ENCODE data around the gene SIN3A.
"Not testable (repeated sequence)": the region's sequence is repeated elsewhere in the genome, so short reads cannot be mapped to it uniquely, and the experiment has no call there.

The SIN3A gene

GRCh38 chr15:75356006-75356405, 95.5 kb downstream of the SIN3A start:
- DNase-seq (ENCODE audit: low read depth), result no peak

- no peak for DNase-seq (ENCODE audit: low read depth)
Observed at GRCh38 chr15:75355369-75355768, 96.1 kb downstream of the SIN3A start.

GRCh38 chr15:75354454-75354853, 97.0 kb downstream of the SIN3A start:
- no peak for DNase-seq (ENCODE audit: low read depth)

DNA sequence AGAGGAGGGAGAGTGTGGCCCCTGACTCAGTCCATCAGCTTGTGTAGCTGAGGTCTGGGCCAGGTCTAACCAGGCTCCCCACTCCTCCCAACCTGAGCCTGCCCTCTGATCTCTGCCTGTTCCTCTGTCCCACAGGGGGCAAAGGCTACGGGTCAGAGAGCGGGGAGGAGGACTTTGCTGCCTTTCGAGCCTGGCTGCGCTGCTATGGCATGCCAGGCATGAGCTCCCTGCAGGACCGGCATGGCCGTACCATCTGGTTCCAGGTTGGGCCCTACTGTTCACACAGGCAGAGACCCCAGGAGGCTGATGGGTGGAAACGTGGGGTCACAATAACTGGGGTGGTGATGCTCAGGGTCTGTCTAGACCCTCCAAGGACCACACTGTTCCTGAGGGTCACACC, 97.9 kb downstream of the SIN3A start:
- DNase-seq (ENCODE audit: low read depth), result no peak

DNA sequence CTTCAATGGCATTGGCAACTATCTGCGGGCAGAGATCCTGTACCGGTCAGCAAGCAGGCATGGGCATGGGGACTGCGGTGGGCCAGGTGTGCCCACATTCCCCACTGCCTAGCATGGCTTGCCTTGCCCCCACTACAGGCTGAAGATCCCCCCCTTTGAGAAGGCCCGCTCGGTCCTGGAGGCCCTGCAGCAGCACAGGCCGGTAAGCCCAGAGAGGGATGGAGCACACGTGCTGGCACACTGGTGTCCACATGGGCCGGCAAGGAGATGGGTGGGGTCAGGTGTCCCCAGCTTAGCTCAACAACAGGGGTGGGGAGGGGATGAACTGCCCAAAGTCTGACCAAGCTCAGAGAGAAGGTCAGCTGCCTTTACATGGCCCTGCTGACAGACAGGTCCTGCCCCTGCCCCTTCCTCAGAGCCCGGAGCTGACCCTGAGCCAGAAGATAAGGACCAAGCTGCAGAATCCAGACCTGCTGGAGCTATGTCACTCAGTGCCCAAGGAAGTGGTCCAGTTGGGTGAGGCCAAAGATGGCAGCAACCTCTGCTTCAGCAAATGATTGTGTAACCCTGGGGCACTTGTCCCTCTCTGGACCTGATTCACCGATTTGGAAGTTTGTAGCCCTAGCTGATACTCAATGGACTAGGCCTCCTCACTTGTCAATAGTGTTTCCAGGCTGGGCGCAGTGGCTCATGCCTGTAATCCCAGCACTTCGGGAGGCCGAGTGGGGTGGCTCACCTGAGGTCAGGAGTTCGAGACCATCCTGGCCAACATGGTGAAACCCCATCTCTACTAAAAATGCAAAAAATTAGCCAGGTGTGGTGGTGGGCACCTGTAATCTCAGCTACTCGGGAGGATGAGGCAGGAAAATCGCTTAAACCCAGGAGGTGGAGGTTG, 99.1 kb downstream of the SIN3A start:
- no peak for DNase-seq (ENCODE audit: low read depth)

DNA sequence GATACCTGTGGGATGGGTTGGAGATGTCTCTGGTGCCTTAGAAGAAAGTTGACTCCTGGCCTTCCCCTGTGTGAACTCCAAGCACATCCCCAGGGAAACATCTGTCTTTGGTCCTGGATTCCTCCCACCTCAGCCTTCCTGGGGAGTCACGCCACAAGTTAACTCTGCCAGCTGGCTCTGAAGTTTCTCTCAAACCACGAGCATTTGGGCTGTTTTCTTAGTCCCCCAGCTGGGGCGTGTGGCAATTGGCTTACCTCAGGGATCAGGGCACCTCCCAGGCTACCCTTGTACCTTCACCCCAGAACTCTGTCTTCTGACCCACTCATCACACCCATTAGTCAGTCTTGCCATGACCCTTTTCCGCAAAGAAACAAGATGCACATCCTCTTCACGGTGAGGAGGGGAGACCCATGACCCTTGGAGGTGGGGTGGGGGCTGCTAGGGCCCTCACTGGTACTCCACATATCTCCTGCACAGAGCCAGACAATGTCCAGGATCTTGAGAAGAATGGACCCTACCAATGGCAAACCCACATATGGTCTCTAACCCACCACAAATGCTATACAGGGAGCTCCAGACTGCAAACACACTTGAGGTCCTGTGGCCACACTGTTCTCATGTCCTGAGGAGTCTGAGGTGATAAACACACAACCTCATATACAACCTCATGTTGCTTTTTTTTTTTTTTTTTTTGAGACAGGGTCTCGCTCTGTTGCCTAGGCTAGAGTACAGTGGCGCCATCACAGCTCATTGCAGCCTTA, 100.7 kb downstream of the SIN3A start:
- DNase-seq (ENCODE audit: low read depth), result no peak

GRCh38 chr15:75349851-75350588, 101.5 kb downstream of the SIN3A start:
- DNase-seq (ENCODE audit: low read depth), result peak; percentile 52

GRCh38 chr15:75349351-75349669, 102.2 kb downstream of the SIN3A start:
- DNase-seq (ENCODE audit: low read depth), result not testable (repeated sequence)

- DNase-seq (ENCODE audit: low read depth), result no peak
Observed at GRCh38 chr15:75348562-75349350, 102.7 kb downstream of the SIN3A start.

- no peak for DNase-seq (ENCODE audit: low read depth)
Observed at GRCh38 chr15:75348034-75348561, 103.4 kb downstream of the SIN3A start.

DNA sequence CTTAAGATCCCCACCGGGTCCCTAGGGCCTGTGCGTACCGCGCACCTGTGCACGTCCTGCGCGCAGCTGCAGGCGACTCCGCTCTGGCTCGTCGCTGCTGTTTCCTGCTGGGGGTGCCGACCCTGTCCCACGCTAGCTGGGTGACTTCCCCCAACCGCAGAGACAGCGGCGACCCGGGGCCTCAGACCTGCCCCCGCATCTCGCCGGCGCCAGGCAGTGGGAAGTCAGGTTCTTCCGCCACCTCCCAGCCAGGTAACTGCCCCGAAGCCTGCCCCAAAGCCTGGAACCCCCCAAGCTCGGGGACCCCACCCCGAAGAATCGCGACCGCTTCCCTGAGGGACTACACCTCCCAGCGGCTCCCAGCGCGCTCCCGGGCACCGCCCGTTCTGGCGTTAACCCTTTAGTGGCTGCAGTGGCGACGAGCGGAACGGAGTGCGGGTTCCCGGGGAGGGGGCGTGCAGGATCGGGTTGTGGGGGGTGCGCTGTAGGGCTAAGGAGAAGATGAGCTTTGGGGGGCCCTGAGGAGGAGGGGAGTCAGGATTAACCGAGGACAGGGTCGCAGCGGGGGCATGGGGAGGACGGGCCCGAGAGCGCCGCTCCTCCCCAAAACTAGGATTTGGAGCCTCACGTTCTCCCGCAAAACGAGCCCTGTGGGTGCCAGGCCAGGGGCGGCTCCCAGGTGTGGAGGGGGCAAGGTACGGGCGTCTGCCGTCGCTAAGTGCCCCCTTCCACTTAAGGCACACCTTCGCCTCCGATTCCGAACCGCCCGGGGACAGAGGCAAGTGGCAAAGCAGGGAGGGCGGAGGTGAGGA, 104.1 kb downstream of the SIN3A start:
- DNase-seq (ENCODE audit: low read depth), result peak; percentile 32

DNA sequence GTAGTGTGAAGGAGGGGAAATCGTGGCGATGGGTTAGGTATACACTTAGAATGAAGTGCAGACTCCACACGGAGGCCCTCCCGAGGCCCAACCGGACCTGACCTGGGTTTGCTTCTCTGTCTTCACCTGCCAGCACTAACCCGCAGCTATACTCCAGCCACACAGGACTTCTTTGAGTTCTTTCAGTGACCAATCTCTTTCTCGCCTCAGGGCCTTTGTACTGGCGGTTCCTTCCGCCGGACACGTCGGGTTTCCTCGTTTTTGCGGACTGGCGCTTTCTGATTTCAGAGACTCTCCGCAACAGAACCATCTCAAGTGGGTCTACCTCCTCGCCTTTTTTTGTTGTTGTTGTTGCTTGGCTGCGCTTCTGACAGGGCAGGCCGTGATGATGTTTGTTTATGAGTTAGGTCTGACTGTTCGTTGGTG, 104.7 kb downstream of the SIN3A start, which contains the start of gene NEIL1:
Gene NEIL1 (plus strand): TSS at position 244 of the 426 bp plus-strand sequence. CDS start 1,867 bp downstream, outside the sequence.
- no peak for DNase-seq (ENCODE audit: low read depth)

DNA sequence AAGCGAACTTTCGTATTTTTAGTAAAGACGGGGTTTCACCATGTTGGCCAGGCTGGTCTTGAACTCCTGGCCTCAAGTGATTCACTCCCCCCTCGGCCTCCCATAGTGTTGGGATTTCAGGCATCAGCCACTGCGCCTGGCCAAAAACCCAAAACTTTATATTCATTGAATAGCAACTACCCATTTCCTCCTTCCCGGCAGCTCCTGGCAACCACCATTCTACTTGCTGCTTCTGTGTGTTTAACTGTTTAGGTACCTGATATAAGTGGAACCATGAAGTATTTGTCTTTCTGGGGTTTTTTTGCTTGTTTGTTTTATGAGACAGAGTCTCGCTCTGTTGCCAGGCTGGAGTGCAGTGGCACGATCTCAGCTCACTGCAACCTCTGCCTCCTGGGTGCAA, 107.5 kb downstream of the SIN3A start:
- DNase-seq (ENCODE audit: low read depth), result not testable (repeated sequence)

DNA sequence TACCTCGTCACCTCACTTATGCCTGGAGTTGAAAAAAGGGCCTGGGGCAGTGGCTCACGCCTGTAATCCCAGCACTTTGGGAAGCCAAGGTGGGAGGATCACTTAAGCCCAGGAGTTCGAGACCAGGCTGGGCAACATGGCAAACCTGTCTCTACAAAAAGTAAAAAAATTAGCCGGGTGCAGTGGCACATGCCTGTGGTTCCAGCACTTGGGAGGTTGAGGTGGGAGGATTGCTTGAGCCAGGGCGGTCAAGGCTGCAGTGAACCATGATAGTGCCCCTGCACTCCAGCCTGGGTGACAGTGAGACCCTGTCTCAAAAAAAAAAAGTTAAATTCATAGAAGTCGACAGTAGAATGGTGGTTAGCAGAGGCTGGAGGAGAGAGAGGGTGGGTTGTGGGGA, 109.3 kb downstream of the SIN3A start:
- no peak for DNase-seq (ENCODE audit: low read depth)

GRCh38 chr15:75339531-75340240, 111.8 kb downstream of the SIN3A start:
- no peak for DNase-seq (ENCODE audit: low read depth)

DNA sequence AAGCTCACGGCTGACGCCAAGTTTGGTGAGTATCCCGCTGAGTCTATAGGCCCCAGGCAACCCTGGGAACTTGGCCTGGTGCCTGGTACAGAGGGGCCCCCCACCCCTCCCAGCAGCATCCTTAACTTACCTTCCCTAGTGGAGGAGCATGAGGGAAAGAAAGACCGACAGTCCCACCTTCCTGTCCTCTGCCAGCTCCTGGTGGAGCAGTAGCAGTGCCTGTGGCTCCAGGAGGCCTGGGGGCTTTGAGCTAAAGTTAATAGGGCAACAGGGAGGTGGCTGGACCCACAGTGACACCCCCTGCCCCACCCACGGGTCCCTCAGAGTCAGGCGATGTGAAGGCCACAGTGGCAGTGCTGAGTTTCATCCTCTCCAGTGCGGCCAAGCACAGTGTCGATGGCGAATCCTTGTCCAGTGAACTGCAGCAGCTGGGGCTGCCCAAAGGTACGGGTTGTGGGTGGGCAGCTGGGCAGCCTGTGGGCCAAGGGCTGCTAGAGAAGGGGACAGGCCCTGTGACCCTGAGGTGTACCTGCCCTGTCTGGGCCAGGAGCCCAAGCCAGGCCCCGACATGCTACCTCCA, 112.7 kb downstream of the SIN3A start:
- no peak for DNase-seq (ENCODE audit: low read depth)

GRCh38 chr15:75335705-75336355, 115.7 kb downstream of the SIN3A start, which contains the start of gene COMMD4:
TSS of gene COMMD4 (plus strand) at chr15:75336063. CDS start at chr15:75336090, 27 bp downstream.
- DNase-seq (ENCODE audit: low read depth), result peak; percentile 81

GRCh38 chr15:75335313-75335704, 116.2 kb downstream of the SIN3A start:
- no peak for DNase-seq (ENCODE audit: low read depth)

All from activated T-cell treated with anti-CD3 and anti-CD28 coated beads for 24 hours (primary cell).